Measurements from ENCODE around the gene OPTC.

- TF ChIP-seq, protein P1, sequence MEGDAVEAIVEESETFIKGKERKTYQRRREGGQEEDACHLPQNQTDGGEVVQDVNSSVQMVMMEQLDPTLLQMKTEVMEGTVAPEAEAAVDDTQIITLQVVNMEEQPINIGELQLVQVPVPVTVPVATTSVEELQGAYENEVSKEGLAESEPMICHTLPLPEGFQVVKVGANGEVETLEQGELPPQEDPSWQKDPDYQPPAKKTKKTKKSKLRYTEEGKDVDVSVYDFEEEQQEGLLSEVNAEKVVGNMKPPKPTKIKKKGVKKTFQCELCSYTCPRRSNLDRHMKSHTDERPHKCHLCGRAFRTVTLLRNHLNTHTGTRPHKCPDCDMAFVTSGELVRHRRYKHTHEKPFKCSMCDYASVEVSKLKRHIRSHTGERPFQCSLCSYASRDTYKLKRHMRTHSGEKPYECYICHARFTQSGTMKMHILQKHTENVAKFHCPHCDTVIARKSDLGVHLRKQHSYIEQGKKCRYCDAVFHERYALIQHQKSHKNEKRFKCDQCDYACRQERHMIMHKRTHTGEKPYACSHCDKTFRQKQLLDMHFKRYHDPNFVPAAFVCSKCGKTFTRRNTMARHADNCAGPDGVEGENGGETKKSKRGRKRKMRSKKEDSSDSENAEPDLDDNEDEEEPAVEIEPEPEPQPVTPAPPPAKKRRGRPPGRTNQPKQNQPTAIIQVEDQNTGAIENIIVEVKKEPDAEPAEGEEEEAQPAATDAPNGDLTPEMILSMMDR (IDR thresholded peaks at IDR 0.05 in 4 of 5, conservative IDR thresholded peaks at IDR 0.05 in 1 of 5) = no peak
- no peak for TF ChIP-seq POLR2A (IDR thresholded peaks at IDR 0.05)
Observed at GRCh38 chr1:203481196-203481595, 12.8 kb upstream of the OPTC start.

Measured in gastrocnemius medialis (tissue), 4 donors.